ENCODE measurements around the gene JARID2. TPM values are rescaled to one million over a fixed set of nuclear protein-coding genes. Genes with fewer than 3 reads are reported as not detected.

JARID2 gene
- total and polyA plus RNA-seq, 3 donors from 2014 or later: 36.1 to 60.8 (median 53.7) TPM

GRCh38 chr6:15317251-15317650 is 71.4 kb downstream of the JARID2 start:
- no peak overlapping the region for H3K4me3 ChIP-seq
- no peaks in the 10 kb centered on the region for H3K36me3 ChIP-seq (ENCODE audit: low read depth, missing control alignments)
- no peaks in the 10 kb centered on the region for H3K9me3 ChIP-seq
- DNase-seq: no peak
- H3K27ac ChIP-seq: no peak overlapping the region
- WGBS, 2 donors: 91 to 96% methylated on average over 4 of the region's 4 CpGs
- TF ChIP-seq CTCF (IDR thresholded peaks at IDR 0.05) (no peak), POLR2A (IDR thresholded peaks at IDR 0.05) (no peak)
- intact Hi-C loops (cut with DNase I; ENCODE audit: low total_unique reads): no loop called here
- H3K27me3 ChIP-seq: no peaks in the 10 kb centered on the region
- H3K4me1 ChIP-seq: peaks cover 30% of the 10 kb centered on the region

GRCh38 chr6:15317934-15318902 is 72.3 kb downstream of the JARID2 start:
- TF ChIP-seq CTCF (IDR thresholded peaks at IDR 0.05): no peak
- TF ChIP-seq POLR2A (IDR thresholded peaks at IDR 0.05): no peak
- Histone ChIP-seq H3K36me3 (ENCODE audit: low read depth, missing control alignments) (no peaks in the 10 kb centered on the region), H3K4me3 (no peak overlapping the region), H3K4me1 (peaks cover 23% of the 10 kb centered on the region), H3K27me3 (no peaks in the 10 kb centered on the region), H3K27ac (no peak overlapping the region), H3K9me3 (no peaks in the 10 kb centered on the region)
- intact Hi-C loops (cut with DNase I; ENCODE audit: low total_unique reads): no loop called here
- WGBS, 2 donors: 61% methylated on average over 9 of the region's 9 CpGs
- no peak for DNase-seq

- DNase-seq: no peak
- H3K27ac ChIP-seq: no peak overlapping the region
- H3K36me3 ChIP-seq (ENCODE audit: low read depth, missing control alignments): no peaks in the 10 kb centered on the region
- peaks cover 14% of the 10 kb centered on the region for H3K4me1 ChIP-seq
- WGBS, 2 donors: 91 to 94% methylated on average over 3 of the region's 3 CpGs
- H3K4me3 ChIP-seq: no peak overlapping the region
- no peaks in the 10 kb centered on the region for H3K9me3 ChIP-seq
- no peak for TF ChIP-seq POLR2A (IDR thresholded peaks at IDR 0.05)
- TF ChIP-seq CTCF (IDR thresholded peaks at IDR 0.05): no peak
- intact Hi-C loops (cut with DNase I; ENCODE audit: low total_unique reads): no loop called here
- H3K27me3 ChIP-seq: no peaks in the 10 kb centered on the region
Measured at GRCh38 chr6:15319677-15320076, 73.8 kb downstream of the JARID2 start.

- no peak overlapping the region for H3K27ac ChIP-seq
- no peaks in the 10 kb centered on the region for H3K27me3 ChIP-seq
- TF ChIP-seq POLR2A (IDR thresholded peaks at IDR 0.05) (no peak), CTCF (IDR thresholded peaks at IDR 0.05) (no peak)
- no peak overlapping the region for H3K4me3 ChIP-seq
- H3K9me3 ChIP-seq: no peaks in the 10 kb centered on the region
- no peaks in the 10 kb centered on the region for H3K36me3 ChIP-seq (ENCODE audit: low read depth, missing control alignments)
- H3K4me1 ChIP-seq: peaks cover 14% of the 10 kb centered on the region
- DNase-seq: no peak
- 100% methylated on average over 1 of the region's 1 CpG for WGBS, 2 donors
- intact Hi-C loops (cut with DNase I; ENCODE audit: low total_unique reads): no loop called here
Measured at GRCh38 chr6:15320693-15321092, 74.8 kb downstream of the JARID2 start.

All from testis (tissue), 3 donors.